K562 (cell line): ENCODE data around the gene GFM2. TPM values are rescaled to one million over a fixed set of nuclear protein-coding genes. Genes with fewer than 3 reads are reported as not detected.

Experiments
- ATAC-seq: fragments of 200-7000 bp; cut with Tn5 transposase; 3 replicates; pipeline ENCODE4 v1.9.1; 2020; ENCODE audit warnings: moderate library complexity
- BruUV-seq: library from RNA; stranded (reverse); fragments of 400-500 nt; replicated peaks from 2 replicates; lab custom pipeline; 2021; lab: Mats Ljungman, UMichigan
- CTCF ChIA-PET: fragments of 300-600 bp; formaldehyde crosslinking; extraction: SDS; loops from one replicate; lab custom pipeline; 2021; ENCODE audit warnings: low intra/inter-chr PET ratio; lab: Yijun Ruan, JAX
- POLR2A ChIA-PET: fragments of 300-600, 350-650 bp; sonication (Branson Sonifier 250); formaldehyde crosslinking; extraction: SDS; loops from one replicate; lab custom pipeline; 2021; ENCODE audit warnings: antibody characterized with exemption, inconsistent platforms; lab: Yijun Ruan, JAX
- DNase-seq, 4 experiments: peaks; one replicate each; pipeline versions ENCODE4 v3.0.0 to v3.0.0-alpha.2; 2011 to 2018; ENCODE audit warnings: low spot score in 3 of 4, mixed read lengths in 3 of 4; ENCODE audit errors: extremely low read depth in 1 of 4
- FAIRE-seq: peaks from 2 replicates; lab custom pipeline; 2011; peaks lifted over from hg19 to GRCh38; lab: Jason Lieb, UNC
- H2AFZ ChIP-seq: 2 replicates; pipeline ENCODE4 v1.6.0; 2011; ENCODE audit warnings: low read depth, low read length, control low read depth, inconsistent platforms
- H3K27ac ChIP-seq: fragments of 200-600 bp; 3 replicates; pipeline ENCODE4 v1.8.0; 2011; ENCODE audit warnings: low read depth, mild to moderate bottlenecking, control low read depth, inconsistent platforms, low read length, moderate library complexity, mixed read lengths; ENCODE audit errors: extremely low read depth
- H3K27me3 ChIP-seq, 2 experiments: fragments of 300-600 bp in 1 of 2; 2 replicates in 1 of 2; 3 replicates in 1 of 2; pipeline versions ENCODE4 v1.6.0 to v1.8.0; 2011; ENCODE audit warnings: inconsistent platforms in 2 of 2, low read length in 2 of 2, mild to moderate bottlenecking in 1 of 2, mixed read lengths in 1 of 2, moderate library complexity in 1 of 2; ENCODE audit not compliant: control insufficient read depth in 2 of 2, insufficient read depth in 2 of 2
- H3K36me3 ChIP-seq: fragments of 300-600 bp; 3 replicates; pipeline ENCODE4 v1.8.0; 2011; ENCODE audit warnings: mild to moderate bottlenecking, low read length, inconsistent platforms; ENCODE audit not compliant: control insufficient read depth, insufficient read depth
- H3K4me1 ChIP-seq, 2 experiments: fragments of 200-600 bp in 1 of 2; replicated peaks in 1 of 2; 2 replicates in 1 of 2; 3 replicates in 1 of 2; pipeline versions ENCODE4 v1.5.1 to v1.8.0; 2011; ENCODE audit warnings: inconsistent platforms in 2 of 2, low read length in 2 of 2, mild to moderate bottlenecking in 1 of 2, mixed read lengths in 1 of 2, moderate library complexity in 1 of 2; ENCODE audit not compliant: control insufficient read depth in 2 of 2, insufficient read depth in 2 of 2
- H3K4me2 ChIP-seq: 2 replicates; pipeline ENCODE4 v1.6.1; 2011; ENCODE audit warnings: low read length, control low read depth, inconsistent platforms, mixed read lengths; ENCODE audit not compliant: insufficient read depth
- H3K4me3 ChIP-seq: fragments of 200-600 bp; sonication (generic), shearing (Covaris generic); 2 replicates; pipeline ENCODE4 v1.5.1; 2016; ENCODE audit warnings: control low read depth, inconsistent platforms
- H3K79me2 ChIP-seq: fragments of 200-600 bp; 3 replicates; pipeline ENCODE4 v1.8.0; 2011; ENCODE audit warnings: low read length, inconsistent platforms; ENCODE audit not compliant: control insufficient read depth, insufficient read depth
- H3K9ac ChIP-seq, 2 experiments: 2 replicates each; pipeline versions ENCODE4 v1.6.0 to v1.6.1; 2011; ENCODE audit warnings: low read depth in 2 of 2, low read length in 2 of 2, control low read depth in 1 of 2, inconsistent platforms in 1 of 2, mild to moderate bottlenecking in 1 of 2, mixed read lengths in 1 of 2; ENCODE audit not compliant: insufficient read depth in 1 of 2
- H3K9me1 ChIP-seq: one replicate; pipeline ENCODE4 v1.6.0; 2011; ENCODE audit warnings: inconsistent platforms, mild to moderate bottlenecking, low read length, moderate library complexity; ENCODE audit not compliant: control insufficient read depth, insufficient read depth
- H3K9me3 ChIP-seq: replicated peaks from 2 replicates; pipeline ENCODE4 v1.5.1; 2011; ENCODE audit warnings: low read depth, low read length, inconsistent platforms; ENCODE audit not compliant: control insufficient read depth, insufficient read depth
- H4K20me1 ChIP-seq: replicated peaks from 2 replicates; pipeline ENCODE4 v1.6.1; 2011; ENCODE audit warnings: low read length, inconsistent platforms, mixed read lengths; ENCODE audit not compliant: control insufficient read depth, insufficient read depth
- SRSF9 ChIP-seq: fragments of 200-400 bp; formaldehyde crosslinking; IDR thresholded peaks from 2 replicates; pipeline ENCODE4 v1.6.1; 2017; ENCODE audit warnings: low read depth, low read length, borderline replicate concordance
- TBL1XR1 ChIP-seq, 2 experiments: IDR thresholded peaks; 2 replicates each; pipeline ENCODE4 v1.6.1; 2012; ENCODE audit warnings: improper control_type of control experiment in 2 of 2, low read length in 2 of 2, mild to moderate bottlenecking in 1 of 2
- XRCC4 ChIP-seq: IDR thresholded peaks from one replicate; pipeline ENCODE4 v1.6.1; 2011; ENCODE audit not compliant: insufficient read depth, insufficient read length; ENCODE audit errors: extremely low read depth
- WGBS: fragments of 100-300 bp; shearing (Covaris generic); methylation state at CpG from one replicate; pipeline ENCODE4 v1.1.6; 2016; ENCODE audit warnings: low coverage, mixed read lengths; ENCODE audit not compliant: insufficient coverage; ENCODE audit errors: missing lambda C conversion rate; 5-methylcytosine and 5-hydroxymethylcytosine counted together
- in situ Hi-C: fragments of 300-500 bp; cut with MboI; formaldehyde crosslinking; loops from 4 replicates; pipeline ENCODE4 v1.15.0; 2018; ENCODE audit warnings: inconsistent platforms, mixed read lengths
- intact Hi-C: fragments of 100-400 bp; cut with micrococcal nuclease; formaldehyde crosslinking; loops from 2 replicates; pipeline ENCODE4 v1.14.2; 2022
- polyA plus RNA-seq, 8 experiments: library from polyadenylated mRNA; depleted of rRNA in 4 of 8; stranded (reverse) in 5 of 8; unstranded in 3 of 8; fragments of >200 nt; fragmentation: Nextera tagmentation in 2 of 8; fragmentation: Illumina TruSeq in 1 of 8; extraction: Ambion mirVana in 2 of 8; extraction: Trizol in 1 of 8; gene quantifications; 2 replicates each; pipeline versions ENCODE4 v1.2.1 to v1.2.3, GENCODE V29; 2011 to 2014; ENCODE audit warnings: inconsistent platforms in 1 of 8, missing spikeins in 1 of 8
- total RNA-seq, 7 experiments: library from RNA; depleted of rRNA in 6 of 7; stranded (reverse); fragments of >200 nt in 6 of 7; fragmentation: Illumina TruSeq in 2 of 7; extraction: Trizol in 2 of 7; gene quantifications; 2 replicates each; pipeline versions ENCODE4 v1.2.1 to v1.2.3, GENCODE V29; 2011 to 2021; ENCODE audit warnings: low replicate concordance in 1 of 7
- TF ChIP-seq, protein P1 (sequence below): fragments of 200-800 bp; sonication (Bioruptor generic); IDR thresholded peaks from 2 replicates; pipeline ENCODE4 v1.6.1; 2017; ENCODE audit warnings: missing genetic modification characterization, missing compliant biosample characterization
- TF ChIP-seq, protein P2 (sequence below): fragments of 450-650 bp; formaldehyde crosslinking; conservative IDR thresholded peaks from 2 replicates; pipeline ENCODE4 v1.4.0; 2022; ENCODE audit warnings: mild to moderate bottlenecking, missing genetic modification characterization

The GFM2 gene
- total and polyA plus RNA-seq, 9 of the 15 experiments (the other 6 are each of a cell fraction or from before 2014, with no cell fraction given): 32.8 to 78.2 (median 52.5) TPM

DNA sequence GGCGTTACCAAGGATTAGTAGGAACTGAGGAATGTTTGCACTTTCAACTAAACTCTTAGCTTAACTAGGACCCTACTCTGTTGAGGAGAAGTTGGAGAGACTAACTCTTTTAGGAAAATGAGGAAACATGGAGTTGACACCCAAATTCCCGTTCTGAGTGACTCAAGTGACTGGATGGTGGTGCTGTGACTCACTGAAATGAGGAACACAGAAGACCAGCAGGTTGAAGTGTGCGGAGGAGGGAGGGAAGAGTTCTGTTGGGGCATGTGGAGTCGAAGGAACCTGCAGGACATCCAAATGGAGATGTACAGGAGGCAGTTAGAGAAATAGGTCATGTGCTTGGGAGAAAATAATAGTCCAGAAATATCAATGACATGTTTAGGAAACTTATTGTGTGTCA is 73.7 kb downstream of the GFM2 start (continued):
- TF ChIP-seq, protein P1, sequence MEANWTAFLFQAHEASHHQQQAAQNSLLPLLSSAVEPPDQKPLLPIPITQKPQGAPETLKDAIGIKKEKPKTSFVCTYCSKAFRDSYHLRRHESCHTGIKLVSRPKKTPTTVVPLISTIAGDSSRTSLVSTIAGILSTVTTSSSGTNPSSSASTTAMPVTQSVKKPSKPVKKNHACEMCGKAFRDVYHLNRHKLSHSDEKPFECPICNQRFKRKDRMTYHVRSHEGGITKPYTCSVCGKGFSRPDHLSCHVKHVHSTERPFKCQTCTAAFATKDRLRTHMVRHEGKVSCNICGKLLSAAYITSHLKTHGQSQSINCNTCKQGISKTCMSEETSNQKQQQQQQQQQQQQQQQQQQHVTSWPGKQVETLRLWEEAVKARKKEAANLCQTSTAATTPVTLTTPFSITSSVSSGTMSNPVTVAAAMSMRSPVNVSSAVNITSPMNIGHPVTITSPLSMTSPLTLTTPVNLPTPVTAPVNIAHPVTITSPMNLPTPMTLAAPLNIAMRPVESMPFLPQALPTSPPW: no peak

DNA sequence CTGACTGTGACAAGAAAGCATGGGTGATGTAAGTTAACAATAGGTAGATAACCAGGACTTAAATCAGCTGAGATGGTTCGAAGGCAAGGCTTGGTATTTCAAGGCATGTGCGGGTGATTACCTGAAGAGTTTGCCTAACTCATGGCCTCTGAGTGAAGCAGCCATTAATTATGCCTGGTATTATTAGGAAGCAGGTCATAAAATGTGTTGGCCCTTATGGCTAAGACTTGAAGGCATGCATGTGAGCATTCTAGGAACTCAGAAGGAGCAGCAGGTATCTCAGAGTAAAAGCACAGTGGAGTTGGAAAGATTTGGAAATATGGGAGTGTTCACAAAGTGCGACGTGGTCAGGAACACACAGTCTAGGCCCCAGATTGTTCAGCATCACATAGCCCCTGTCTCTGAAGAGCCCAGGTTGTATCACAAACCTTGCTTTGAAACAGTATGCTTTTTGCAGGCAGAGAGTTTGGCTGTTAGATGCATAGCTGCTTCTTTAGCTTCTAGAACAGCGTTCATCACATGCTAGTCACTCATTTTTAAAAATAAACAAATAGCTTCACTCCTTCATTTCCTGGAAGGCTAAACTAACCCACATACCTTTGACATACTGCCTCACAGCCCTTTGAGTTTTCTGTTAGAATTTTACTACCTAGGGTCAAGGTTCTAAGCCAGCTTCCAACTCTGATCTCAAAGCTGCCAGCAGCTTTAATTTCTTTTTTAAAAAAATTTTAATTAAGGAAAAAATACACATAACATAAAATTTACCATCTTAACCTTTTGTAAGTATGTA is 79.8 kb downstream of the GFM2 start:
- no peaks in the 10 kb centered on the region for H3K9me1 ChIP-seq
- DNase-seq (no peak), ATAC-seq (no peak), FAIRE-seq (no peak)
- BruUV-seq: no TSS peak
- in situ Hi-C loops: no loop called here
- intact Hi-C loops: loop anchor here (10.0 kb wide), 1 partner anchor 548 kb away; the partner anchor contains the start of gene ANKRD31
- CTCF ChIA-PET: interaction anchor here (0.9 kb wide), 1 partner anchor 949 kb away, joined by 4 read pairs; no protein-coding TSS in a partner anchor
- H3K36me3 ChIP-seq: peaks cover 50% of the 10 kb centered on the region
- no peak overlapping the region for H2AFZ ChIP-seq
- H3K4me2 ChIP-seq: peak overlapping the region; percentile 97
- peak overlapping the region; percentile 95; the same call in 1 of the 2 replicates for H3K4me3 ChIP-seq
- no peaks in the 10 kb centered on the region for H3K27me3 ChIP-seq
- no peaks in the 10 kb centered on the region for H3K9me3 ChIP-seq
- peak overlapping the region in 1 of 2 experiments; percentile 74; a peak in 1 of 4 replicates for H3K9ac ChIP-seq
- H4K20me1 ChIP-seq: peaks cover 7% of the 10 kb centered on the region; the same call in 1 of the 2 replicates
- H3K27ac ChIP-seq: no peak overlapping the region
- WGBS: 48% methylated on average over 5 of the region's 5 CpGs
- peaks cover 19% of the 10 kb centered on the region in 2 experiments for H3K4me1 ChIP-seq
- H3K79me2 ChIP-seq: peaks cover 28% of the 10 kb centered on the region
- POLR2A ChIA-PET: interaction anchor here (0.6 to 0.7 kb wide), 2 partner anchors 107 to 899 kb away, joined by 3 read pairs; no protein-coding TSS in a partner anchor
- TF ChIP-seq, protein P2, sequence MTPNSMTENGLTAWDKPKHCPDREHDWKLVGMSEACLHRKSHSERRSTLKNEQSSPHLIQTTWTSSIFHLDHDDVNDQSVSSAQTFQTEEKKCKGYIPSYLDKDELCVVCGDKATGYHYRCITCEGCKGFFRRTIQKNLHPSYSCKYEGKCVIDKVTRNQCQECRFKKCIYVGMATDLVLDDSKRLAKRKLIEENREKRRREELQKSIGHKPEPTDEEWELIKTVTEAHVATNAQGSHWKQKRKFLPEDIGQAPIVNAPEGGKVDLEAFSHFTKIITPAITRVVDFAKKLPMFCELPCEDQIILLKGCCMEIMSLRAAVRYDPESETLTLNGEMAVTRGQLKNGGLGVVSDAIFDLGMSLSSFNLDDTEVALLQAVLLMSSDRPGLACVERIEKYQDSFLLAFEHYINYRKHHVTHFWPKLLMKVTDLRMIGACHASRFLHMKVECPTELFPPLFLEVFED (CRISPR knock-in tag): no peak
- TF ChIP-seq XRCC4 (no peak), SRSF9 (no peak), TBL1XR1 (IDR thresholded peaks at IDR 0.05; ENCODE audit: low read length in 2 of 2) (no peak)
